C1 segment of cervical spinal cord (tissue), 14 donors: ENCODE results near the gene UBTD1.

Source experiments
- DNase-seq, 14 donors: peaks; one replicate each; lab custom pipeline; 2025; lab: John Stamatoyannopoulos, UW

Gene UBTD1

DNA sequence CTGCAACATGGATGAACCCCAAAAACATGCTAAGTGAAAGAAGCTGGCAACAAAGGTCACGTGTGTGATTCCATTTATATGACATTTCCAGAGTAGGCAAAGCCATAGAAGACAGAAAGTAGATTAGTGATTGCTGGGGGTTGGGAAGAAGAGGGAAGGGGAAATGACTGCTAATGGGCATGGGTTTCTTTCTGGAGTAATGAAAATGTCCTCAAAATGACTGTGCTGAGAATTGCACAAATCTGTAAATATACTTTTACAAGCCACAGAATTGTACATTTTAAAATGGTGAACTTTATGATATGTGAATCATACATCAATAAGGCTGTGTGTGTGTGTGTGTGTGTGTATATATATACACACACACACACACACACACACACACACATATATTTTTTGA is 16.3 kb upstream of the UBTD1 start:
- DNase-seq = no peak

DNA sequence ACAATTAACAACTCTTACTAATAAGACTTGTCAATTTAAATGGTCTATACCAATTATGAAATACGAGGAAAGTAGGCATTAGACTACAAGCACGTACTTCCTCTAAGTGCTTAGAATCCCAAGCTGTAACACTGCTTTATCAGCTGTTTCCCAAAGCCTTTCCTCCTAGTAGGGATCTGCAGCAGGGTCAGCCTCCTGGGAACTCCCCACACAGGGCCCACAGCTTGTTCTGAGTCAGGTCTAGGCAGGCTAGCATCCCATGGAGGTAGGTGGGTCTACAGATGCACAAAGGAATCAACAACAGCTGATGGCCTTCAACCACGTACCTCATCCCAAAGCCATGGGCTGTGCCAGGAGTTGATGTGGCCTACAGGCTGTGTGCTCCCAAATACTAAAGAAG is 15.2 kb upstream of the UBTD1 start:
- no peak for DNase-seq

GRCh38 chr10:97483921-97484320 is 14.8 kb upstream of the UBTD1 start:
- no peak for DNase-seq

DNA sequence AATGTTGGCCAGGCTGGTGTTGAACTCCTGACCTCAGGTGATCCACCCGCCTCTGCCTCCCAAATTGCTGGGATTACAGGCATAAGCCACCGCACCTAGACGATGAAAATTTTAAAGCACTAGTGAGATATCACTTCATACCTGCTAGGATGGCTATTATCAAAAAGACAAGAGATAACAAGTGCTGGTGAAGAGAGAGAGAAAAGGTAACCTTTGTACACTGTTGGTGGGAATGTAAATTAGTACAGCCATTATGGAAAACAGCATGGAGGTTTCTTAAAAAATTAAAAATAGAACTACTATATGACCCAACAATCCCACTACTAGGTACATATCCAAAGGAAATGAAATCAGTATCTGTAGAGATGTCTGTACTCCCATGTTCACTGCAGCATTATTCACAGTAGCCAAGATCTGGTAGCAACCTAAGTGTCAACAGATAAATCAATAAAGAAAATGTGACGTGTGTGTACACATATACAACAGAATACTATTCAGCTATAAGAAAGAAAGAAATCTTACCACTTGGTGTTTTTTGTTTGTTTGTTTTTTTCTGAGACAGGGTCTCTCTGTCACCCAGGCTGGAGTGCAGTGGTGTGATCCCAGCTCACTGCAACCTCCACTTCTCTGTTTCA is 13.0 kb upstream of the UBTD1 start:
- DNase-seq = no peak

DNA sequence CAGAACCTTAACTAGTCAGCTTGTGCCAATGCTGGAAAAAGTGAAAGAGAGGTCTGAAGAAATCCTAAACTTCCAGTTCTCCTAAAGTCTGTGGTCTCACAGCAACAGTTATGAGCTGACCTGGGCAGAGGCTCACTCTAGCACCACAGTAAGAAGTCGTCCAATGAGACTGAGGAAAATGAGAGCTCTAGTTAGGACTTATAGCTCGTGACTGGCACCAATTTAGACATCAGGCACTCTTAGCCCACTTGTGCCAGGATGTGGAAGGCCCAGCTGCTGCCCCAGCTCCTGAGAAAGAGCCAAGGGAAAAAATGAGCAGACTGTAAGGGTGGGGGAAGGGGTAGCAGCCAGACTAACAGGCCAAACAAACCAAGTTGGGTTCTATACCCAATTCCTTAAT is 8.1 kb upstream of the UBTD1 start:
- peak in 7 of 14 donors; percentile 12 to 43 (median 21) for DNase-seq

DNA sequence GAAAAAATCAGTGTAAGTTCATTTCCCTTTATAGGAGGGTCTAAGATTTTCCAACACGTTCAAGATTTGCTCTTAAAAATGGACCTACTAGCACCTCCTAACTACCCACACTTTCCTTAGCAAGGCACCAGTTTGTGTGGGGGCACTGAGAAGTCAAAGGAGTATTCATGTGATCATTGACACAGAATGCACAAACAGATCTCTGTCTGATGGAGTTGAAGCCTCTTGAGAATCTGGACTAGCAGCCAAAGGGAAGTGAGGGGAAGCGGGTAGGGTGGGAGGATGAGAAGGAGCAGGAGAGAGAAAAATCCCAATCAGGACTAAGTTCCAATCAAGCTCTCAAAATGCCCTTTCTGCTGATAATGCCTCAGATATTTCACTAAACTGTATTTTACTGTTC is 4.6 kb upstream of the UBTD1 start:
- DNase-seq = peak in 6 of 14 donors; percentile 18 to 31 (median 24)

GRCh38 chr10:97494863-97495506 is 3.7 kb upstream of the UBTD1 start:
- no peak for DNase-seq

DNA sequence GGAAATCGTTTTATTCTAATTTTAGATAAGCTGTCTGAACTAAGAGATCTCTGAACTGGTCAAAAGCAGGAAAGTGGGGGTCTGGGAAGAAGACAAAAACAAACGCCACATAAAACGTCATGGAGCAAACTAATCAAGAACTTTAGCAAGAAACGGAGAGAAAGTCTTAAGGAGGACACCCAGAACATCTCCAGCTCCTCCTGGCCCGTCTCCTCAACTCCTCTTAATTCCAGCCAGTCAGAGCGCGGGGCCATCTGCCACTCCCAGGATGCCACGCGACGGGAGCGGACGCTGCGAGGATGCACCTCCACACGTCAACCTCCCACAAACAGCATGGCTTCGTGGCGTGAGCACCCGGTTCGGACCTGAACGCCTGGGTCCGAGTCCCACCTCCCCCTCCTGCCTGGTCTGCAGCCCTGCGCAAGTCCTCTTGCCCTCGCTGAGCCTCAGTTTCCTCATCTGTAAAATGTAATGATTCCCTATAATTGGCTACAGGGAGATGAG is 1.1 kb upstream of the UBTD1 start:
- DNase-seq = peak in 12 of 14 donors; percentile 18 to 87 (median 52)

- peak; percentile 93 to 100 (median 99) for DNase-seq
These were observed 466 bp upstream of the UBTD1 start, which contains the start of gene MMS19 for GRCh38 chr10:97498076-97498840. TSS of gene MMS19 (minus strand) at chr10:97498422. CDS start at chr10:97498384, 38 bp downstream.

- DNase-seq = peak in 10 of 14 donors; percentile 23 to 71 (median 50)
These were observed 1.0 kb downstream of the UBTD1 start for GRCh38 chr10:97499561-97500296.

DNA sequence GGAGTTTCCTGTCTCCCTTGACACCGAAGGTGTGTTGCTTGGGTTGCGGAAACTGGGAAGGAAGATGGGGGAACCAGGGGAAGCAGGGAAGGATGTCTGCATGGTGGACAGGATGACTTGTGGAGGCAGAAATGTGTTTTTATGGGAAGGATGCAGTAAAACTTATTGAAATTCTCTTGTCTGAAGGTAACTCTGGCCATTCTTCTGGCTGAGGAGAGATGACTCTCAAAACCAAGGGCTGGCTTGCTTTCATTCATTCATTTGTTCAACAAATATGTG is 1.5 kb downstream of the UBTD1 start:
- no peak for DNase-seq

- DNase-seq = no peak
These were observed 4.2 kb downstream of the UBTD1 start for GRCh38 chr10:97502916-97503315.

- DNase-seq = no peak
These were observed 4.7 kb downstream of the UBTD1 start for GRCh38 chr10:97503406-97503805.

- DNase-seq = no peak
These were observed 6.4 kb downstream of the UBTD1 start for GRCh38 chr10:97505152-97505551.

GRCh38 chr10:97506199-97506991 is 7.7 kb downstream of the UBTD1 start:
- no peak for DNase-seq

GRCh38 chr10:97508342-97508741 is 9.6 kb downstream of the UBTD1 start:
- peak in 4 of 14 donors; percentile 10 to 39 (median 14) for DNase-seq

DNA sequence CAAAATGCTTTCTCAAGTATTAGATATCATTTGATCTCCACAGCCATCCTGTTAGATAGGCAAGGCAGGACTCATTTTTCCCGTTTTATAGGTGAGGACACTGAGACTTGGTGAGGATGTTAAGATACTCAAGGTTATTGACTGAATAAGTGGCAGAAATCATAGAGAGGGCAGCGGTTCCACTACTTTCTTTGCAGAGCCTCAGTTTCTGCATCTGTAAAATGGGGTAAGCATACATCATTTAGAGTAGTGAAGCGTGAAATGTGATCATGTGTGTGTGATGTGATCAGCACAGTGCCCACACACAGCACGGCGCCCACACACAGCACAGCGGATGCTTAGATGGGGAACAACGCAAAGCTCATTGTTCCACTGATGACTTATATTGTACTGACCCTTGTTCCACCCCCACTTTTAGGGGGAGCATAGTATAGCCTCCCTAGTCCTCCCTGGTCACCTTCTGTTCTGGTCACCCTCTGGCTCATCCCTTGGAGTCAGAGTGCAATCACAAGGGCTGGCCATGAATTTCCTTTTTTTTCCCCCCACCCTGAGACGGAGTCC is 10.5 kb downstream of the UBTD1 start:
- no peak for DNase-seq

DNA sequence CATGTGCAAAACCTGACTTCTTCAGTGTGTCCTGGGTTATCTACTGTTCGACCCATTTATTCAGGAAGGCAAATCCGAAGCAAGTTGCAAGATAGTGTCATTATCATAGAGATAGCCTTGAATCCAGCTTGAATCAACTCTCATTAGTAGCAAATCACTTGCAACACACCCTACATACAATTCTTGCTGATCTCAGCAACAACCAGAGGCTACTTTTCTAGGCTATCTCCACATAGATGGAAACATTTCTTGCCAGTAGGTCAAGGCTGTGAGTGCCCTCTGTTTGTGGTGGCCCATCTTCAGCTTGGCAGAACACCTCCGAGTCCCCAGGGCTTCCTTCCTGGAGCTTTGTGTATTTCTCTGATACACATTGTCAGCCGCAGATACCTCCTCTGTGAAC is 12.0 kb downstream of the UBTD1 start:
- no peak for DNase-seq

DNA sequence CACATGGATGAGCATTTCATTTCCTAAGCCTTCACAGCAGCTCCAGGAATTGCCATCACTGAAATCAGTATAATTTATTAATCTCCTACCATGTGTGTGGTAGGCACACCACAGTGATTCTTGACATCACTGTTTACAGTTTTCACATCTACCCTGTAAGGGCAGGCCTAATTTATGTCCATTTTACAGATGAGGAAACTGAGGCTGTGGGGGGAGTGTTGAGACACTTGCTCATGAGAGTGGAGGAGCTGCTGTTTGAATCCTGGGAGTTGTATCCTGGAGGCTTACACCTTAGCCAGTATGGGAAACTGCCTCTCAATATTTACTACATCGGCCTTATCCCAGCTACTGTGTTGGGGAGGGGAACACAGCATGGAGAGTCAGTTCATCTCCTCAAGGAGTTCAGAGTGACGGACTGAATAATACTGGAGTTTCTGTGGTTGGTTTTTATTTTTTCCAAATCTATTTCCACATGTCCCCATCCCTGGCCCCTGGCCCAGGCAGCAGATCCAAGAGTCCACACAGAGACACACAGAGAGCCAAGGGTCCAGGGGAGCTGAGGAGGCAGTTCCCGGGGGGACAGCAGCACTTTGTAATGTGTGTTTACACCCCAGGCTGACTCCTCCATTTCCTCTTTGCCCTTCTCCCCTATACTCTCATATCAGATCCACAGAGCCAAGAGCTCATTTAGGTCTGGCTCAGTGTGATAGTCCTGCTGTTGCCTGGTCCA is 13.2 kb downstream of the UBTD1 start:
- DNase-seq = no peak

DNA sequence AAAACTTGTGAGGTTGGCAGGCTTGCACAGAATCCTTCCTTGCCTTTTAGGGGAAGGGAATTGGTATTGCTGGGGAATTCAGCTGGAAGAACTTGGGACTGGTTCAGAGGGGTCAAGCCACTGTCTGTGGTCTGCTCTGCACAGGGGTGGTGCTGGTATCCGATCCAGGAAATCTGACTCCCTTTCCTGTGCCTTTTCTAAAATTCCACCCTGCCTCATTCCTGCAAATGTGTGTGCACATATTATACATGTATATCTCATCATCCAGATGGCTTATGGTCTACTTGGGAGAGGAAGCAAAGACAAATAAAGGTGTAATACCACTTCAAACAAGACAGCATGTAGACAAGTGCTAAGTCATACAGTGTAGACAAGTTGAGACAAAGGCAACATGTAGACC is 14.3 kb downstream of the UBTD1 start:
- no peak for DNase-seq
